Activated CD4-positive, alpha-beta T cell treated with anti-CD3 and anti-CD28 coated beads, Interleukin-2, amount 50 U/mL, for 16 hours (primary cell): ENCODE measurements around the gene NCL.
"Not testable (repeated sequence)": the region's sequence is repeated elsewhere in the genome, so short reads cannot be mapped to it uniquely, and the experiment has no call there.

ENCODE experiments used
- DNase-seq: peaks from one replicate; pipeline ENCODE4 v3.0.0-alpha.2; 2020

Gene NCL

DNA sequence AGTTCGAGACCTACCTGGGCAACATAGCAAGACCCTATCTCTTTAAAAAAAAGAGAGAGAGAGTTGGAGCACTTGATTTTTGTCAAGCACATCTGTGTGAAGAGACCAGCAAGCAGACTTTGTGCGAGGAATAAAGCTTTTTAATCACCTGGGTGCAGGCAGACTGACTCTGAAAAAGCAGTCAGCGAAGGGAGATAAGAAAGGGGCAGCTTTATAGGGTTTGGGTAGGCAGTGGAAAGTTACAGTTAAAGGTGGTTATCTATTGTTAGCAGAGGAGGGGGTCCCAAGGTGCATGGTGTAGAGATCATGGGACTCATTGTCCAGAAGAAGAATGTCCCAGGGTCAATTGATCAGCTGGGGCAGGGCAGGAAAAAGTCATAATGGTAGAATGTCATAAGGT is 34.4 kb downstream of the NCL start:
- DNase-seq, result no peak

DNA sequence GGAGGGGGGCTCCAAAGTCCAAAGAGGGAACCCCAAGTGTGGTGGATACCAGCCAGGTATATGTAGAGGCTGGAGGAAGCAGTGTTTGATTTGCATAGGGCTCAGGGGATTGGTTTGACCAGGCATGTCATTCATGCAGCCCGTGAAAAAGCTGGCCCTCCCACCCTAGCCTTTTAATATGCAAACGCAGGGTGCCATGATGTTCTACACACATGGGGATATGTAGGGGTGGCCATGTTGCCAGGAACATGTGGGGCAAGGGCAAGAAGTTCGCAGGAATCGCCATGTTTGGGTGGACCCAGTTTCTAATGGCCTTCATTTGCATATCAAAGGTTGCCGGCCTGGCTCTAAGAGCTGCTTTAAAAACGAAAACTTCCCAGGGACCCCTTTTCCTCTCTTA is 35.1 kb downstream of the NCL start:
- DNase-seq, result no peak

DNA sequence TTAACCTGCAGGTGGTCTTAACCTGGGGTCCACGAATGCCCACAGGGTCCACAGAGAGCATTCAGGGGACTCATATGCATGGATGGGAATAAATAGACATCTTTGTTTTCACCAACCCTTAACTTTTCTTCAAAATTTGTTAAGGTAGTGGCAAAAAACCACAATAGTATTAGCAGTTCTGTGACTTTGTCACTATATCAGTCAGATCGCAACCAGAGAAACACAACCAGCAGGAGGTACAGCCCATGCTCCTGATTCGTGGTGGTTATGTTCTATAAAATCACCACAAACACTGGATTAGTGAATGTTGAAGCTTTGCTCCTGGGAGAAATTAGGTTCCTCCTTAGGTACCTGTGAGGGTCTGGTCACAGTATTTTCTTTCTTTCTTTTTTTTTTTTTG is 37.2 kb downstream of the NCL start:
- DNase-seq, result no peak

DNA sequence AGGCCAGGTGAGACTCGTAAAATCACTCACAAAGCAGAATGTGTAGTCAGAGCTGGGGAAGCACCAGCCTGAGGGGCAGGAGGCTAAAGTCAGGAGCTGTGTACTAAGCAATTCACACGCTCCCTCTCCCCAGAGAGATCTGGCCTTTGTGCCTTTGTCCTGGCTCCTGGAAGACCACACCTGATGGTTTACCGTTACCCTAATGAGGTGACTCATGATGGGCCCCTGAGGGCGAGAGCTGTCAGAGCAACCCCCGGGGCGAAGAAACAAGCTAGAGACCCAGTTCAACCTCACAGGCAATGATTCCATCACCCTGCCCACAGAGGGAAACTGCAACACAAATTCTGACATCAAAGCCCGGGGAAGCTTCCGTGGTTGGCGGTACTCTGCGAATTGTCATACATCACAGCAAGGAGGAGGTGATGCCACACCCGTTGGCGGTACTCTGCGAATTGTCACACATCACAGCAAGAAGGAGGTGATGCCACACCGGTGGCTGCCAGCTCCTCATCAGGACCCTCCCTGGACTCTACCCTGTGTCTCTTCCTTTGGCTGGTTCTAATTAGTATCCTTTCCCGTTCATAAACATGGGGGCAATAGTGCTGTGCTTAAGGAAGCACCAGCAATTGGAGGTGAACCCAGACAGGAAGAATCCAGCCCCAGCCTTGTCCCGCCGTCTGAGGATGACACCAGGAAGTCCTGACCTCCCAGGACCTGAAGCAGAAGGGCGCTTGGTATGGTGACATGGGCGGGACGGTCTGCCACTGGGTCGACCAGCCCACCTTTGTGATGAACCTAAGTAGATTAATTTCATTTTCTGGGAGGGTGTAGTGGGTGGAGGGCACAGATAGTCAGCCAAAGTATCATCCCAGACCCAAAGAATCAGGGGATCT is 38.2 kb downstream of the NCL start:
- DNase-seq, result no peak

DNA sequence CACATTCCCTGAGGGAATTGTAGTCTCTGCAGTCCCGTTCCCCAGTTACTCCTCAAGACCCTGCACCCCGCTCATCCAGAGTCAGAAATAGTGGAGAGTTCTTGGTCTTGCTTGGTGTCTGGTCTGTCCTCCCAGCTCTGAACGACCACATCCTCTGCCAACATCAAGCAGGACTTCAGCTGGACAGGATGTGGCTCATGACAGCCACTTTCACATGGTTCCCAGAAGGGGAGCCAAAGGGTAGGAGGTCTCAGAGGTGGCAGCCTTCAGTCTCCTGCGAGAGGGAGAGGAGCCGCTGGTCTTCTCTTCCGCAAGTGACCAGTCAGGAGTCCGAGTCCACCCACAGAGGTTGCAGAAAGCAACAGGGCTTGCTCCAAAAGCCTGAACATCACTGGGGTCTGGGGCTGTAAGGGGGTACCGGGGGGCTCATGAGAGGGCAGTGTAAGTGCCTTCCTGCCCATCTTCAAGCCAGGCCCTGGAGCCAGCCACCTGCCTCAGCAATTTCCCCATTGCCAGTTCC is 38.9 kb downstream of the NCL start:
- no peak for DNase-seq

DNA sequence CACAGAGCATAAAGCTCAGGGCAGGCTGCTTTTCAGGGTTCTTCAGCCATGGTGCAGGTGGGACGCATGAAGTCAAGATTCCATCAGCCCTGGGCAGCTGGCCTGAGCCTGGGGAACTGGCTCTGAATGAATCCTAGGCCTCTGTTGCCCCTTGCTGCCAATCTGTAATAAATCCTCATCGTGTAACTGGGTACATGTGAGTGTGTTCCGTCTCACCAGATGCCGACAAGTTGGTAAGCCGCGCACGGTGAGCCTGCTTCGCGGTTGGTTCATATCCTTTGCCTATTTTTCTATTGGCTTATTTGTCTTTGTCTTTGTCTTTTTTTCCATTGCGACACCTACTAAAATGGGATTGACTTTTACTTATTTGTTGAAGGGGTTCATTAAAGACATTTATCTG is 41.1 kb downstream of the NCL start:
- DNase-seq, result no peak

DNA sequence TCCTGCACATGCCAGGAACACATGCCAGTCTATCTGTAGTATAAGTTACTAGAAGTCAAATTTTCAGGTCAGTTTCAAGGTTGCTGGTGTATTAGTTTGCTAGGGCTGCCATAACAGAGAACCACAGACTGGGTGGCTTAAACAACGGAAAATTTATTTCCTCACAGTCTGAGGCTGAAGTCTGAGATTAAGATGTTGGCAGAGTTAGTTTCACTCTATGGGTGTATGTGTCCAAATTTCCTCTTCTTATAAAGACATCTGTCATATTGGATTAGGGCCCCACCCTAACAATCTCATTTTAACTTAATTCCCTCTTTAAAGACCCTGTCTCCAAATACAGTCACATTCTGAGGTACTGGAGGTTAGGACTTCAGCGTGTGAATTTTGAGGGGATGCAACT is 42.2 kb downstream of the NCL start:
- no peak for DNase-seq

DNA sequence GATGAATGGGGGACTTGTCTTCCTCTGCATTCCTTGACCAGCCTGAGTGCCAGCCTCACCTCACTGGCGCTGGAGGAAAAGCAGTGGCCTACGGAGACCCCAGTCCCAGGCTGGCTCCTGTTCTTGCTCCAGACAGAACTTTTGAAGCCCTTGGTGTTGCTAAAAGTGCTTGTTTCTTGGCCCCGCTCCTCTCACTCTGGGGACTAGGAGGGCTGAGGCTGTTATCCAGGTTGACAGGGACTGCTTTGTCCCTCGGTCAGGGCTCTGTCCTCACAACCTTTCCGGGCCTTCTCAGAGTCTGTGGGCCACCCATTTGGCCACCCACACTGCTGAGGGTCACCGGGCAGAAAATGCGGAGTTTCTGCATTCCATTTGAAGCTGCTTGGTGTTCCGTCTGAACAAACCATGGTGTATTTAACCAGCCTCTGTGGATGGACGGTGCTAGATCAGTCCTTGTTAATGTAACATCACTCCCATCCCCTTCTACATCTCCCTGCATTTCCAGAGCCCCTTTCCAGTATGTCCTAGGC is 43.2 kb downstream of the NCL start:
- no peak for DNase-seq

DNA sequence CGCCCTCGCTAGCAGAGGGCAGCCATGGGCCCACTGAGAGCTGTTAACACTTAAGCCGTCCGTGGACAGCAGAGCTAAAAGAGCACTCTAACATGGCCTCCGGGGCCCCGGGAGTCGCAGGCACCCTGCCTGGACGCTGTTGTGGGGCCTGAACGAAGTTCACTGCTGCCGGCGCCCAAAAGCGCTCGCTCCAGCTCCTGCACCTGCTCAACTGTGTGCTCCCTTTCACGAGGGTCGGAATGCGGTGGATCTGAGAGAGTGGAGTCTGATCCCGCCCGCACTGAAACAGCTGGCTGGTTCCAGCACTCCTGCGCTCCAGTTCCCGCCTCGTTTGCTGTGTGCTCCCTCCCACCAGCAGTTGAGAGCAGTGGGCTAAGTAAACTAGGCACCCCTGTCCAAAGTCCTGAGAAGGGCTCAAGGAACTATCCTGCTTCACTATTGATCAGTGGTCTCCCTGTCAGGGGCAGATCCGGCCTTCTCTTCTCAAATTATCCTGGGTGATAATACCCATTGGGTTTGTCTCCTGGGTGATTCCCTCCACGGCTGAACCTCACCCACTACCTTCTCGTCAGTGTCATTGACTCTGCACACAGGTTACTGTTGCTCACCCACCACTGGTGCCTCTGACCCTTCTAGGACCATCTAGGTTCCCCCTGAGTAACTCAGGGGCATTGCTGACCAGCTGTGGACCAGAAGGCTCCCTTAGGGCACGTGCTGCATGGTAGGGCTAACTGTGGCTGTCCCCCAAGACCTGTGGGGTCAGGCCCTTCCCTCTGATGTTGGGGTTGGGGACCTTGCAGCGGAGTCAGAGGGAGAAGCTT is 45.3 kb downstream of the NCL start:
- DNase-seq, result no peak

DNA sequence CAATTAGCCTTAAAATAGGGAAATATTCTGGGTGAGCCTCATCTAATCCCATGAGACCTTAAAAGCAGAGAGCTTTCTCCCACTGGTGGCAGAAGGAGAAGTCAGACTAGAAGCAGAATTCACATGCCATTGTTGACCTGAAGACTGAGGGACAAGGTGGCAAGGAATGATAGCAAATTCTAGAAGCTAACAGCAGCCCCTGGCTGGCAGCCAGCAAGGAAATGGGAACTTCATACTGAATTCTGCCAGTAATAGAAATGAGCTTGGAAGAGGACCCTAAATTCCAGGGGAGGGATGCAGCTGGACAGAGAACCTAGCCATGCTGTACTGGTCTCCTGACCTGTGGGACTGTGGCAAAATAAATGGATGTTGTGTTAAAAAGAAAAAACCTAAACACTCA is 49.3 kb downstream of the NCL start:
- DNase-seq, result no peak

DNA sequence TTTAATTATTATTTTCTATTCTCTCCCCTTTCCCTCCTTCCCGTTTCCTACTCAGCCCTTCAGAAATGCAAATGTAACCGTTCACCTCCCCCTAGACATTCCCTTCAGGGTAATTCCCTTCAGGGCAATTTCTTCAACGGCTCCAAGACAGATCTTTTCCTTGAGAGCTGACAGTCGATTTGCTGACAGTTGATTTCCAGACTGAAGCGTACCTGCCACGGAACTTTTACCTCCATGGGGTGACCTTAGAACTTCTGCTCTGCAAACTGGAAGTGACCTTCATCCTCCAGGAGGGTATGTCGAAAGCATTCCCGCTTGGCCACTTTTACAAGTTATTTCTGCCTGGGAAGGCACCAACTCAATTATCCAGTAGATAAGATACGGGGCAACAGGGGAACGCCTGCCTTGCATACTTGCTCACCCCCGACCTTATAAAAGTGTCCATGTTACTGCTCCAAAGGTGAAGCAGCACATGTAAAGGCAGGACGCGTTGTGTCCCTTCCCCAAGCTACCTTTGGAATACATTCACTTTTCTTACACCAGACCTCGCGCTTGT is 50.3 kb downstream of the NCL start:
- DNase-seq, result no peak

DNA sequence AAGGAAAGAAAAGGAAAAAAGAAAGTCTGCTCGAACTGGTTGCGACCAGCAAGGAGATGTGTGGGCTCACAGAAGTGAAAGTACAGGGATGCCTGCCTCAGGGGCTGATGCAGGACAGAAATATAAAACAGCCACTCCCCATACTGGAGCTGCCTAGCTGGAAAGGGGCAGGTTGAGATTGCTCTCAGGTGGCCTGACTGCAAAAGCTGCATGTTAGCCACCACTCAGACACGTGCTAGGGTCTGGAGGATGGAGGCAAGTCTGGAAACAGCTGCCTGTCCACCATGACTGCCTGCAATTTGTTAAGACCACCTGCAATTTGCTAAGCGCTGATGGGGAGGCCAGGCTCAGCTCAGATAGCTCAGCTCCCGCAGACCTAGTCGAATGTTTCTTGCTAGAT is 50.8 kb downstream of the NCL start:
- DNase-seq, result no peak

DNA sequence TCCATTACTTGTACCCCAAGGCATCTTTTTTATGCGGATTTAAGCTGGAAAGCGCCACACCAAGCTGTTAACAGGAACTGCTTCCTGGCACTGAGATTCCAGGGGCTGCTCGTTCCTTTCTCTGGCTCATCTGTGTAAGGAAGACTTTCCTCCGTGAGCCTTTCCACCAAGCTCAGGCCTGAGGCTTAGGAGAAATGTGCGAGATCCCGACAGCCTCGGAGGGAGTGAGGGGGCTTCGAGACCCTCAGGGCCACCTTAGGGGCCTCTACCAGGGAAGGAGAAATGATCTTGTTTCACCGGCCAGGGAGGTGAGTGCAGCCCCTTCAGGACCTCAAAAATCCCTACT is 51.7 kb downstream of the NCL start:
- no peak for DNase-seq

DNA sequence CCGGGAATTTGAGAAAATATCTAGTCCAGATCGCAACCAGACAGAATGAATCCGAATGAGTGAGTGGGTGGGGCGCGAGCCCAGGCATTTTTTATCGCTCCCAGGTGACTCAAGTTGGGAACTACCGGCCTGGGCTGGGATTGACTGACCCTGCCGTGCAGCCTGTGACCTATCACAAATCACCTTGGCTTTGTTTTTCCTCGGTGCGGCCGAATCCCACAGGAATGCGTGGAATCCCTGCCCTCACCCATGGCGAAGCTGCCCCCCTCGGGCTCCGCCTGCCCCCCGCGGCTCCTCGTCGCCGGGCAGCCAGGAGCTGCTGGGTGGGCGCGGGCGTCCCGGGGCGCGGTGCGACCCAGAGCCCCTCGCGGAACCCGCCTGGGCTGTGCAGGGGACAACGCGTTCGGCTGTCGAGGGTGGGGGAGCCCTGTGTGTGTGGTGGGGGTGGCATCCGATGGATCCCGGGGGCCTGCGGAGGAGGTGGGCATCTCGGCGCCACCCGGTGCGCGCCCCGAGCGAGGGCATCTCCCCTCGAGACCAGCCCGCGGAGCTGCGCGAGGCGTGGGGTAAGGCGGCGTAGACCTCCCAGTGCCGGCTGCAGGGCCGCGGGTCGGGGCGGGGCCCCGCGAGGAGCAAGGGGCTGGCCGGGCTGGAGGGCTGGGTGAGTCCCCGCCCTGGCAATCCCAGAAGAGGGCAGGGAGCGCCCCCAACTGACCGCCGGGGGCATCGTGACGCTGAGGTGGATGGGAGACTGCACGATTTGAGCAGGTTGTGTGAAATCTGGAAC is 52.3 kb downstream of the NCL start:
- DNase-seq, result peak; percentile 48

DNA sequence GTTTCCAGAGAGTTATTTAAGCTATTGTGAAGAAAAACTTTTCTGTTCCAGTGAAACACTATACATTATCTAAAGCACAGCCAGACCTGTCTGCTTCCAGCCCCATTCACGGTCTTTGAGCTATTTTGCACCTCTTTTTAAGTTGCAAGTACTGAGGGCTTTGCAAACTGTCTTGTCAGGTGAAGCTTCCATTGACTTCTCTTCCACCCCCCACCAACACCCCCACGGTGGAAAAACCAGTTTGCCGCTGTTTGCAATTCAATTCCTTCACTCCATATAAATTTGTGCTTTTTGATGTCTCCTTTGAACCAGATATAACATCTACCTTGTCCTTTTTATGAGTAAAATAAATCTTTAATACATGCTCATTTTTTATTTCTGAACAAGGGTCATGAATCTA is 53.0 kb downstream of the NCL start:
- no peak for DNase-seq

DNA sequence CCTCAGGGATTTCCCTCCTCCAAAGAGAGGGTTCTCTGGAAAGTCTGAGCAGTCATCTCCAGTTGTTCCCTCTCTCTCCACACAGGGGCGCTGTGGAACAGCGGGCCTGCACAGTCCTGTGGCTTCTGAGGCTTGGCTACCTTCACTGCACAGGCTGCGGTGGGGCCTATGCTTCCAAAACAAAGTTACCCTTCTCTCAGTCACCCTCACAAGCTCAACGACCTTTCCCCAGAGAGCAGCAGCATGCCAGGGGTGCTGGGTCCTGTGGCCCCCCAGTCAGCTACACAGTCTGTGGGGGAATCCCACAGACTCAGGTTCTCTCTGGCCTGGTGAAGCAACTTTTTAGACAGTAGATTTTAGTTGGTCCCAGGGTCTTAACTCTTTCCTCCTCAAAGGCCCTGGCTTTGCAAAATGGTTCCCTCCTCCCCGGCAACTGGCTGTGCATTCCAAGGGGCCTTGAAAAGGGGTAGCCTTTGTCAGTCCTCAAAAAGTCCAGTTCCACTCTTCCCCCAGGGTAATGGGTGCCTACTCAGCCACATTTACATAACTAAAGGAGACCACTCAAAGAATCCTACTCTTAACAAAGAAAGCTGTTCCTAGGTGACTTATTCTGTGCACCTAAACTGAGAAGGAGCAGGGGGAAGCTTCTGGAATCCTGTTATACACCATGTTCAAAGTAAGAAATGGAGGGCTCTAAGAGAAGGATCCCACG is 53.8 kb downstream of the NCL start:
- no peak for DNase-seq

DNA sequence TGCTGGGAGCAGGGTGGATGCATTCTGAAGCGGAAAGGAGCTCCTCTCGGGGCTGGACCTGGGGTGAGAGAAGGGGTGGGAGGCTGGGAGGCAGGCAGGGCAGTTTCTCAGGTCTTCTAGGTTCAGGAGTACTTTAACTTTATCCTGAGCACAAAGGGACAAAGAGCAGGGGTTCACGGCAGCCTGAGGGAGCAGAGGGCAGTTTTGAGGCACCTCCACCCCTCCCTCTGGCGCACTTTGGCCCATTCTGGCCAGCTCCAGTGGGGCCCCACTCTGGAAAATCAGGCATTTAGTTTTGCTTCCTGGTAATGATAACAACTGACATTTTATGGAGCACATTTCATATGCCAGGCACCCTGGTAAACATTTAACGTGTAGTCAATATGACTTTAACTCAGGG is 54.5 kb downstream of the NCL start:
- DNase-seq, result no peak

DNA sequence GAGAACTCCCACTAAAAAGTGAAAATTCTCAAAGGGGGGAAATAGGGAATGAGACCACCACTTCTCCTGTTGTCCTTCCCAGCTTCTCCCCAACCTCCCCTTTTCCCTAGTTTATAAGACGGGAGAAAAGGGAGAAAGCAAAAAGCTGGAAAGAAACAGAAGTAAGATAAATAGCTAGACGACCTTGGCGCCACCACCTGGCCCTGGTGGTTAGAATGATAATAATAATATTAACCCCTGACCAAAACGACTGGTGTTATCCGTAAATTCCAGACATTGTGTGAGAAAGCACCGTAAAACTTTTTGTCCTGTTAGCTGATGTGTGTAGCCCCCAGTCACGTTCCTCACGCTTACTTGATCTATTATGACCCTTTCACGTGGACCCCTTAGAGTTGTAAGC is 56.0 kb downstream of the NCL start:
- not testable (repeated sequence) for DNase-seq

DNA sequence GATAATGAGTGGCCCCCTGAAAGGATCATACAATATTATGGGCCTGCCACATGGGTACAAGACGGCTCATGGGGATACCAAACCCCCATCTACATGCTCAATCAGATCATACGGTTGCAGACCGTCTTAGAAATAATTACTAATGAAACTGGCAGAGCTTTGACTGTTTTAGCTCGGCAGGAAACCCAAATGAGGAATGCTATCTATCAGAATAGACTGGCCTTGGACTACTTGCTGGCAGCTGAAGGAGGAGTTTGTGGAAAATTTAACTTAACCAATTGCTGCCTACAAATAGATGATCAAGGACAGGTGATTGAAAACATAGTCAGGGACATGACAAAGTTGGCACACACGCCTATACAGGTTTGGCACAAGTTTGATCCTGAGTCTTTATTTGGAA is 56.6 kb downstream of the NCL start:
- DNase-seq, result not testable (repeated sequence)

DNA sequence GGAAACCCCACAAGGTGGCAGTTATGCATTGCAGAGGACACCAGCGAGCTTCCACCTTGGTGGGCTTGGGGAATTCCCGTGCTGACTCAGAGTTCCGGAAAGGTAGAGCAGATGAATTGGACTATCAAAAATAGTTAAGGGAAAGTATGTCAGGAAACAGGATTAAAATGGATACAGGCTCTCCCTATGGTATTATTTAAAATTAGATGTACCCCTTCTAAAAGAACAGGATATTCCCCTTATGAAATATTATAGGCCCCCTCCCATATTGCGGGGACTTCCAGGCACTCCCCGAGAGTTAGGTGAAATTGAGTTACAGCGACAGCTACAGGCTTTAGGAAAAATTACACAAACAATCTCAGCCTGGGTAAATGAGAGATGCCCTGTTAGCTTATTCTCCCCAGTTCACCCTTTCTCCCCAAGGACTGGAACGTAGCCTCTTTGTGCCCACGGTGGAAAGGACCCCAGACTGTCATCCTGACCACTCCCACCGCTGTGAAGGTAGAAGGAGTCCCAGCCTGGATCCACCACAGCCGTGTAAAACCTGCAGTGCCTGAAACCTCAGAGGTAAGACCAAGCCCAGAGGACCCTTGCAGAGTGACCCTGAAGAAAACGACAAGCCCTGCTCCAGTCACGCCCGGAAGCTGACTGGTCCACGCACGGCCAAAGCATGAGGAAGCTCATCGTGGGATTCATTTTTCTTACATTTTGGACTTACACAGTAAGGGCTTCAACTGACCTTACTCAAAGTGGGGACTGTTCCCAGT is 58.5 kb downstream of the NCL start:
- peak; percentile 20 for DNase-seq

DNA sequence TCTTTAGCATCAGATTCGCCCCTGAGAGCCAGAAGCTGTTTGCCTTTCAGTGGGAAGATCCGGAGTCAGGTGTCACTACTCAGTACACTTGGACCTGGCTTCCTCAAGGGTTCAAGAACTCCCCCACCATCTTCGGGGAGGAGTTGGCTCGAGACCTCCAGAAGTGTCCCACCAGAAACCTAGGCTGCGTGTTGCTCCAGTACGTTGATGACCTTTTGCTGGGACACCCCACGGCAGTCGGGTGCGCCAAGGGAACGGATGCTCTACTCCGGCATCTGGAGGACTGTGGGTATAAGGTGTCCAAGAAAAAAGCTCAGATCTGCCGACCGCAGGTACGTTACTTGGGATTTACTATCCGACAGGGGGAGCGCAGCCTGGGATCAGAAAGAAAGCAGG is 60.1 kb downstream of the NCL start:
- DNase-seq, result not testable (repeated sequence)
